ENCODE results near the gene PGPEP1.
"Not testable (repeated sequence)": the region's sequence is repeated elsewhere in the genome, so short reads cannot be mapped to it uniquely, and the experiment has no call there.

Gene PGPEP1

GRCh38 chr19:18330868-18331267, 9.5 kb upstream of the PGPEP1 start:
- in situ Hi-C loops (cut with MboI; ENCODE audit: low sequenced_read_pairs) = no loop called here

- in situ Hi-C loops (cut with MboI; ENCODE audit: low sequenced_read_pairs) = no loop called here
Observed at GRCh38 chr19:18332917-18333530, 7.4 kb upstream of the PGPEP1 start.

- in situ Hi-C loops (cut with MboI; ENCODE audit: low sequenced_read_pairs) = no loop called here
Observed at GRCh38 chr19:18333680-18334079, 6.7 kb upstream of the PGPEP1 start.

- in situ Hi-C loops (cut with MboI; ENCODE audit: low sequenced_read_pairs) = no loop called here
Observed at GRCh38 chr19:18336121-18336520, 4.3 kb upstream of the PGPEP1 start.

GRCh38 chr19:18338541-18338940, 1.9 kb upstream of the PGPEP1 start:
- in situ Hi-C loops (cut with MboI; ENCODE audit: low sequenced_read_pairs) = no loop called here

- in situ Hi-C loops (cut with MboI; ENCODE audit: low sequenced_read_pairs) = no loop called here
Observed at GRCh38 chr19:18339723-18340122, 675 bp upstream of the PGPEP1 start.

- in situ Hi-C loops (cut with MboI; ENCODE audit: low sequenced_read_pairs) = no loop called here
Observed at GRCh38 chr19:18340990-18341868, 831 bp downstream of the PGPEP1 start.

- in situ Hi-C loops (cut with MboI; ENCODE audit: low sequenced_read_pairs) = no loop called here
Observed at GRCh38 chr19:18342090-18342632, 1.8 kb downstream of the PGPEP1 start.

GRCh38 chr19:18344582-18344950, 4.2 kb downstream of the PGPEP1 start:
- in situ Hi-C loops (cut with MboI; ENCODE audit: low sequenced_read_pairs) = no loop called here

- in situ Hi-C loops (cut with MboI; ENCODE audit: low sequenced_read_pairs) = no loop called here
Observed at GRCh38 chr19:18345296-18345695, 4.9 kb downstream of the PGPEP1 start.

GRCh38 chr19:18346091-18346490, 5.7 kb downstream of the PGPEP1 start:
- in situ Hi-C loops (cut with MboI; ENCODE audit: low sequenced_read_pairs) = no loop called here

- in situ Hi-C loops (cut with MboI; ENCODE audit: low sequenced_read_pairs) = no loop called here
Observed at GRCh38 chr19:18348171-18348570, 7.8 kb downstream of the PGPEP1 start.

GRCh38 chr19:18348818-18349339, 8.5 kb downstream of the PGPEP1 start:
- in situ Hi-C loops (cut with MboI; ENCODE audit: low sequenced_read_pairs) = not testable (repeated sequence)

- in situ Hi-C loops (cut with MboI; ENCODE audit: low sequenced_read_pairs) = no loop called here
Observed at GRCh38 chr19:18349524-18350128, 9.2 kb downstream of the PGPEP1 start.

GRCh38 chr19:18350490-18350889, 10.1 kb downstream of the PGPEP1 start:
- in situ Hi-C loops (cut with MboI; ENCODE audit: low sequenced_read_pairs) = no loop called here

GRCh38 chr19:18351544-18351943, 11.1 kb downstream of the PGPEP1 start:
- in situ Hi-C loops (cut with MboI; ENCODE audit: low sequenced_read_pairs) = no loop called here

- in situ Hi-C loops (cut with MboI; ENCODE audit: low sequenced_read_pairs) = no loop called here
Observed at GRCh38 chr19:18353378-18354005, 13.1 kb downstream of the PGPEP1 start.

GRCh38 chr19:18354743-18355142, 14.3 kb downstream of the PGPEP1 start:
- in situ Hi-C loops (cut with MboI; ENCODE audit: low sequenced_read_pairs) = not testable (repeated sequence)

GRCh38 chr19:18357041-18357440, 16.6 kb downstream of the PGPEP1 start:
- in situ Hi-C loops (cut with MboI; ENCODE audit: low sequenced_read_pairs) = no loop called here

GRCh38 chr19:18361646-18362045, 21.2 kb downstream of the PGPEP1 start:
- in situ Hi-C loops (cut with MboI; ENCODE audit: low sequenced_read_pairs) = no loop called here

- in situ Hi-C loops (cut with MboI; ENCODE audit: low sequenced_read_pairs) = no loop called here
Observed at GRCh38 chr19:18362934-18363542, 22.6 kb downstream of the PGPEP1 start.

Data from hTERT RPE-1 (cell line).